HG03571 (cell line): ENCODE results near the gene OR52H1.
A peak's percentile ranks its signal among the peaks of the same experiment; 100 is the strongest.
"Not testable (repeated sequence)": the region's sequence is repeated elsewhere in the genome, so short reads cannot be mapped to it uniquely, and the experiment has no call there.

ENCODE experiments used
- ATAC-seq: cut with Tn5 transposase; IDR thresholded peaks from one replicate; pipeline ENCODE4 v1.9.1; 2021; ENCODE audit not compliant: unreplicated experiment

The OR52H1 gene

GRCh38 chr11:5548440-5548839, at the start of gene OR52H1:
Gene OR52H1 (minus strand): TSS chr11:5548540. CDS start chr11:5545505, 3,035 bp downstream.
- ATAC-seq, result no peak

DNA sequence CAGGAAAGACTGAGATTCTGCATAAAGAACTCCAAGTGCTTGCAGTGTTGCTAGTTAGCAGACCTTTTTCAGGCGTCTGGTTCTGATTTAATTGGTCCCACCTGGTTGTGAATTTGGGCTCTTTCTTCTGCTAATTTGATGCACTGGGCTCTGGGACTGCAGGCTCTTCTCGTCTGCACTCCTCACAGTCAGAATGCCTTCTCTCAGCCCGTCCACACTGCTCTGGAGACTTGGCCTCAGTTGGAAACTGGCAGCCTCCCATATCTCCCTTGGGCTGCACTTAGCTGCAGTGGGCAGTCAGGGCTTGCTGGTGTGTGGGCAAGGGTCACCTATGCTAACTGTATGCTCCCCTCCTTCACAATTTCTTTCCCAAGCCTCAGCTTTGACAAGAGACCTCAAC, 49.6 kb upstream of the OR52H1 start:
- ATAC-seq, result no peak

- ATAC-seq, result no peak
These were observed 48.4 kb upstream of the OR52H1 start, which contains the start of gene TRIM6 for GRCh38 chr11:5596607-5597201. Gene TRIM6 (plus strand): TSS chr11:5596637. CDS start chr11:5596898, 261 bp downstream.

DNA sequence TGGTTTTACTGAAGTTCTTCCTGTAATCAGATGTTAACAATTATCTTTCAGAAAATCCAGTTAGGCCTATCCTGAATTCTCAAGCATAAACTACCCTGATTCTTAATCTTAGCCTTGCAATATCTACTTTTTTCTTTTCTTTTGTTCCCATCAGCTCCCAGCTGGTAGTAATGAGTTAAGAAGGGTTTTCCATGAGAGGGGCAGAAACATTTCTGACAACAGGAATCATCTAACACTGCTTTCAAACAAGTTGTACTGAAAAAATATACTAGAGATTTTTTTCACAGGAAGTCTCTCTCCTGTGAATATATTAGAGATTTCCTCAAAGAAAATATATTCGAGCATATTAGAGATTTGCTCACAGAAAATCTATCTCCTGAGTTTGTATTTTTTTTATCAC, 44.8 kb upstream of the OR52H1 start:
- no peak for ATAC-seq

- ATAC-seq, result no peak
These were observed 44.3 kb upstream of the OR52H1 start for GRCh38 chr11:5592615-5593014.

GRCh38 chr11:5591613-5592012, 43.3 kb upstream of the OR52H1 start:
- ATAC-seq, result no peak

DNA sequence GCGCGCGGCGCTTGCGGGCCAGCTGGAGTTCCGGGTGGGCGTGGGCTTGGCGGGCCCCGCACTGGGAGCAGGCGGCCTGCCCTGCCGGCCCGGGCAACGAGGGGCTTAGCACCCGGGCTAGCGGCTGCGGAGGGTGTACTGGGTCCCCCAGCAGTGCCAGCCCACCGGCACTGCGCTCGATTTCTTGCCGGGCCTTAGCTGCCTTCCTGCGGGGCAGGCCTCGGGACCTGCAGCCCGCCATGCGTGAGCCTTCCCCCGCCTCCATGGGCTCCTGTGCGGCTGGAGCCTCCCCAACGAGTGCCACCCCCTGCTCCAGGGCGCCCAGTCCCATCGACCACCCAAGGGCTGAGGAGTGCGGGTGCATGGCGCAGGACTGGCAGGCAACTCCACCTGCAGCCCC, 41.6 kb upstream of the OR52H1 start:
- not testable (repeated sequence) for ATAC-seq

- not testable (repeated sequence) for ATAC-seq
These were observed 36.1 kb upstream of the OR52H1 start for GRCh38 chr11:5584458-5584857.

- ATAC-seq, result no peak
These were observed 32.7 kb upstream of the OR52H1 start for GRCh38 chr11:5581014-5581413.

- no peak for ATAC-seq
These were observed 32.2 kb upstream of the OR52H1 start, which contains the start of gene OR52B6 for GRCh38 chr11:5580577-5580976. Gene OR52B6 (plus strand): TSS chr11:5580877. CDS start chr11:5580877, 0 bp downstream.

DNA sequence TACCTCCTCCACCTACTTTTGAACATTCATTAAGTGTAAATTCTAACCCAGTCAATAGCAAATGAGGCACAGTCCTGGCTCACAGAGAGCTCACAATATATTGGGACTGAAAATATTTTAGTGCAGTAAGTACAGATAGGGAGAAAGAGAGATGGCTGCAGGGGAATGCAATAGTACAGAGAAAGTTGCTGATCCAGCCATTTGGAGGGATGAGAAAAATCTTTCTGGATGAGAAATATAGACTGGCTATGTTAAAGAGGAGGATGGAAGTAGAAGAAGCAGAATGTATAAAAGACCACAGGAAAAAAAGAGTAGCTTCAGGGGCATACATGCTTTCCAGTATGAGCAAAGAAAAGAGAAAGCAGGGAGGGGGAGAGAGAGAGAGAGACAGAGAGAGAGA, 28.8 kb upstream of the OR52H1 start:
- no peak for ATAC-seq

GRCh38 chr11:5575152-5575551, 26.8 kb upstream of the OR52H1 start:
- no peak for ATAC-seq

- ATAC-seq, result no peak
These were observed 26.3 kb upstream of the OR52H1 start for GRCh38 chr11:5574654-5575053.

GRCh38 chr11:5564259-5565019, 16.1 kb upstream of the OR52H1 start:
- no peak for ATAC-seq

DNA sequence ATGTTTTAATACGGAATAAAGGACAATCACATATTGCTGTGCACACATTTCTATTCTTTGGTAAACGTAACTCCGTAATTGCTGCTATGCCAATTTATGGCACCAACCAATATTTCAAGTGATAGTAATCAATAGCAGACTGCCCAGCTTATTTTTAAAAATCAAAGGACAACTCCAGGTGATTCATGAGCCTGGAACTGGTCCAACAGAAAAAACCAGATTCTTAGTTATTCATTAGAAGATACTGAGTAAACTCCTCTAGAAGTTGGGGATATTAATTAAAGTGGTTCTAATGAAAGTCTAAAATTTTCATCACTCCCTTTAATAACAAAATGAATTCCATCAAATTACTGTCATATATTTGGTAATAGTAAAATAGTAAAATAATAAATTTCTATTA, 9.4 kb upstream of the OR52H1 start:
- no peak for ATAC-seq

DNA sequence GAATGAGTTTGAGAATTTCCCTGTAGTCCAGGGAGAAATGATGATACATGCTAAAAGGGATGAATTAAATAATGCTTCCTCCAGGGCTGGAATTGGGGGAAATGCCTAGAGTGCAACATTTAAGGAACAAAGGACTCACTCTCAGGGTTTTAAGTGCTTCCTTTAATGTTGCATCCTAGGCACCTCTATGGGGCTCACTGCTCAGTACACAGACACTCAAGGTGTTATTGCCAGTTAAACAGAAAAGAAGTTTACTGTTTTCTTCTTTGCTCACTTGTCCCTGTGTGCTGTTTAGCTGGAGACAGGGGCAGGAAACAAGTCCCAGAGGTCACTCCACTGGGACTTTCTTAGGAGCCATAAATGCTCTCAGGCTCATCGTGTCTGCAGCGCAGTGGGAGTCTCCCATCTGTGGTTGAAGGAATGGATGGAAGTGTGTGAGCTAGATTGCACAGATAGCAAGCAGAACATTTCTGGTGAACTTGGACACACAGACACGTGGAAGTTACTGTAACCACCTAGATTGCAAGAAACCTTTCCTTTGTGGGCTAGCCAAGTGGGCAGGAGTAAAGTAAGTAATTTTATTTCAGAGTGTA, 8.4 kb upstream of the OR52H1 start:
- ATAC-seq, result no peak

DNA sequence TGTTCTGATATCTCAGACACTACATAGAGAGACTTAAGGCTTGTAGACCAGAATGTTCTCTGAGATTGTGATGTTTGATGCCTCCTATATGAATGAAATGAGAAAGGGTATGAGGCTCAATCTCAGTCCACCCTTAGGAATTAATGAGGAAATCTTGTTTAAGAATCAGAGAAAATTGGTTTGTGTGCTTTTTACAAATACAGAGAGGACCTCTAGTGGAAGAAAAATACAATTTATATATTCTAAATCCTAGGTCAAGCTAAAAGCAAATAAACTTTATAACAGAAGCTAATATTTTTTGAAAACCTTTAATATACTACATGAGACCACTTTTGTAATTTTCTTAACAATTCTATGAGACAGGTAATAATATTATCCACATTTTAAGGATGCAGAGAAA, 5.0 kb upstream of the OR52H1 start:
- no peak for ATAC-seq

DNA sequence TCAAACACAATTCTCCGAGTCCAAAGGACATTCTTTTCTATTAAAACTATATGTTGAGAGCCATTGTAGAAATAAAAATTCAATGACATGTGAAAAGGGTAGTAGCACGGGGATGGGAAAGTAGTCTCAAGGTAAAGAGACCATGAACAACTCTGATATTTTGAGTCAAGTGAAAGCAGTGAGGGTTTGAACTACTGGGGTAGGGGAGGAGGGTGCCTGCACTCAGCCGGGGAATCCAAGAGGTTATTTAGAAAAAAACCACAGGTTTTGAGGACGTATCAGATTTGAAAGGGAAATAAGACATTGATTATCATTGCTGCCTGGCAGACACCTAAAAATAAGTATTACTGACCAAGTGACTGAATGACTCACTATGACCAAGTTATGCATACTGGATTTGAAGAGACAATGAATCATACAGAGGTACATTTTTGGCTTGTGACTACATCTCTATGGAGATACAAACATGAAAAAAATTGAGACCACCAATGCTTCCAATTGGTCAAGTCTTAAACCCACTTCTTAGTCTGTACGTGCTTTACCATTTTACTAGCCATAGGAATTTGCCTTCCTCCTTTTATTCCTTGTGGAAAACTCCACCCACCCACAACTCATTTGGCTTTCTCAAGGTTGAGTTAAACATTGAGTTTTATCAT, 2.2 kb upstream of the OR52H1 start:
- peak; percentile 34 for ATAC-seq

DNA sequence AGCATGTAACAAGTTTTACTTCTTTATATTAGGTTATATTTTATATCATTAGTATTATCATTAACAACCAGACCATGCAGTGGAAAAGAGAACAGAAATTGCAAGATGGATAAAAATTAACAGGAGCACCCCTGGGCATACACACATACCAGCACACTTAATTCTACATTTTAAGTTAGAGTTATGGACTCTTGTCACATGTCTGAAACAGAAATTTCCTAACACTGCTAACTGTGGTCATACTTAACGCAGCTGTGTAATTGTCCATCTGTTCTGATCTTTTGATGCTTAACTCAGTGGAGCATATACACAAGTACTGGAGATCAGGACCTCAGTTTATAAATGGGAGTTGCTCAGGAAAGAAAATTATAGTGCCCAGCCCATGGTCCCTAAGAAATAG, 358 bp downstream of the OR52H1 start:
- ATAC-seq, result peak; percentile 76

DNA sequence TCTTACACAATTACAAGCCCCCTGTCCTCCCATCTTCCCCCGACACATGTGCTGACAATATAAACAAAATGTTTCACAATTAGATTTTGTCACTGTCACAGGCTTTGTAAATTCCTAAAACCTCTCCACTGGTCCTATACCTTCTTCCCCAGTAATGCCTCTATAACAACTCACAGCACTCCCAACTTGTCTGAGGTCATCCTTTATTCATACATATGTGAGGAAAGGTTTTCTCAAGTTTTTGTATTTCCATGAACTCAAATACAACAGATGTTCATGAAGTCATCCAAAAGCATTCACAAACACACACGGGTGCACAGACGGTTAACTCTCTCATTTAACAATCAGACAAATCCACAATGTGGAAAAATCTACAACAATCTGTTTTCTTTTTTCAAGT, 1.9 kb downstream of the OR52H1 start:
- ATAC-seq, result no peak

DNA sequence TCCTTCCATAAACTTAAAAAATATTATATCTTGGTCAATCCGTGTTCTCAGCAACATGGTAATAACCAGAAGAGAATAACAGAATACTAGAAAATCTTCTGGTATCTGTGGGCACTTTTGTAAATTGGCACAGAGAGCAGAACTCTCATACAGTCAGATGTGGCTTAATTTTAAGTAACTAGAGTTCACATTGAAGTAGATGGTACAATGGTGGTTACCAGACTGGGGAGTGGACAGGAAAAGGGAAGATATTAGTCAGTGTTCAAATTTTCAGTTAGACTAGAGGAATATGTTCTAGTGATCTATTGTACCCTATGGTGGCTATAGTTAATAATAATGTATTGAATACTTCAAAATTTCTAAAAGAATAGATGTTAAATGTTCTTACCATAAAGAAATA, 6.9 kb downstream of the OR52H1 start:
- no peak for ATAC-seq

GRCh38 chr11:5536482-5536881, 11.9 kb downstream of the OR52H1 start:
- ATAC-seq, result no peak
